Frontal cortex (tissue), 4 donors: ENCODE measurements around the gene SPAG4. TPM values are rescaled to one million over a fixed set of nuclear protein-coding genes. Genes with fewer than 3 reads are reported as not detected.

ENCODE experiments used
- DNase-seq, 2 donors: peaks; one replicate each; pipeline ENCODE4 v3.0.0; 2012; ENCODE audit warnings: low spot score in 2 of 2
- FAIRE-seq: peaks from 2 replicates; lab custom pipeline; 2012; peaks lifted over from hg19 to GRCh38; lab: Jason Lieb, UNC
- total RNA-seq: library from RNA; depleted of rRNA; stranded (reverse); fragments of >200 nt; gene quantifications from one replicate; pipeline ENCODE4 v1.2.3, GENCODE V29; 2014
- donor health status: control.
- donor health status: control.
- donor health status: control.

Gene SPAG4
- total RNA-seq, 1 donor from 2014 or later = 0.82 TPM

DNA sequence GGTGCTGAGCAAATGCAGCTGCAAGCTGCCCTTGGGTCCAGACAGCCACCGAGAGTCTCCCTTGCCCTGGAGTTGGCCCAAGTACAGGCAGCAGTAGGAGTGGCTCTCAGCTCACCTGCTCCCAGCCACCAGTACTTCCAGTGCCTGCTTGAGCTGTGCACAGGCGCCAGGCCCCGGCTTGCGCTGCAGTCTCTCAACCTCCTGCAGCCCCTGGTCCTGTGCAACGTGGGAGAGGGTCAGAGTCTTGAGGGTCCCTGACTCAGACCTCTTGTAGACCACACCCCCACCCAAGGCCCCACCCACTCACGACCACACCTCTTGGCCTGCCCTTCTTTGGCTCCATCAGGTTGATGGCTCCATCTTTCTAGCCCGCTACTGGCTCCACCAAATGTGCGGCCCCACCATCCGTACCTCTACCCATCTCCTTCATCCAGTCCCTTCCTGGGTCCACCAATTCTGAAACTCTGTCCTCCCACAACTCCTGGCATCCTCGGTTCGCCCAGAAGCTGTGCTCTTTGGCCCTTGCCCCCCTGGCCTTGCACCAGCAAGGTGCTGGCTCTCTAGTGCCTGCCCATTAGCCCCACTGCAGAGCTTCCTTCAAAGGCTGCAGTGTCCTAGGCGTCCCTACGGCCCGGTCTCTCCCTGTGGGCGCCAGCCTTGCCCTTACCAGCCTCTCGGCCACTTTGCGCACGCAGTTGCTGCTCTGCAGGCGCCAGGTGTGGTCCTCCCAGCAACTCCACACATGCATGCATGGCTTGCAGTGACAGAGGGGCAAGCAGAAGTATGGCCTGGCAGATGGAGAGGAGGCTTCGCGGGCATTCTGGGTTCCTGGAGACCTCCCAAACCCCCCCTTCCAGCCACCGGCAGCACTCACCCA lies 16.5 kb upstream of the SPAG4 start:
- FAIRE-seq = no peak
- no peak for DNase-seq

- DNase-seq (no peak), FAIRE-seq (no peak)
Measured at GRCh38 chr20:35599776-35600120, 15.9 kb upstream of the SPAG4 start.

DNA sequence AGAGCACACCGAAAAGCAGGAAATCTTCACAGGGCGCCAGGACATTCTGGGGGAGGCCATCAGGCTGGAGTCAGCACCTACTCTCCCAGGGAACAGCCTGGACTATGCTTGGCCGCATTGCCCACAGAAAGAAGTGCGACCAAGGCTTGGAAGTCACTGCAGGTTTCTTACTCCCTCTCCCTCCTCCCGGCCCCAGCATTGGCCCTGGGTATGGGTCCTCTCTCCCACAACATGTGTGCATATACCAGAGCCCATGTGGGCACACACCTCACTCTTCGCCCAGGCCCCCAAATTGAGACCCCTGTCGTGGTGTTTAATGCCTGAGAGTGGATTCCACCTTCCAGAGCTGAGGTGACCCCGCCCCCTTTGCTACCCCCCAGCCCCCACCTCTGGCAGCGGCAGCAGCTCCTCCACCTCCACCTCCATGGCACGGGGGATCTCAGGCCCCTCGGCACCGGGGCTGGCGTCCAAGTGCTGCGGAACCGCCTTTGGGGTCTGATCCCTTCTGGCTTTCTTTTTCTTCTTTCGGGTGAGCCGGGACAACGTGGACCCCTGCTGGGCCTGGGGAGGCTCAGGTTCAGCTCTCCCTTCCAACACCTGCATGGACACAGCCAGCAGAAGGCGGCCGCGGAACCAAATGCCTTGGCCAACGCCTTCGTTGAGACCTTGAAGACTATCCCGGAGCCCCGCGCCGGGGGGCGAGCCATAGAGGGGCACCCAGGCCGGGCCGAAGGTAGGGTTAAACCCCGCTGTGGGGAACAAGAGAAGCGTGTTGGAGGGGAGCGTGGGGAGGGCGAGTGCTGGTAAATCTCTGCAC lies 15.2 kb upstream of the SPAG4 start:
- FAIRE-seq (no peak), DNase-seq (no peak)

DNA sequence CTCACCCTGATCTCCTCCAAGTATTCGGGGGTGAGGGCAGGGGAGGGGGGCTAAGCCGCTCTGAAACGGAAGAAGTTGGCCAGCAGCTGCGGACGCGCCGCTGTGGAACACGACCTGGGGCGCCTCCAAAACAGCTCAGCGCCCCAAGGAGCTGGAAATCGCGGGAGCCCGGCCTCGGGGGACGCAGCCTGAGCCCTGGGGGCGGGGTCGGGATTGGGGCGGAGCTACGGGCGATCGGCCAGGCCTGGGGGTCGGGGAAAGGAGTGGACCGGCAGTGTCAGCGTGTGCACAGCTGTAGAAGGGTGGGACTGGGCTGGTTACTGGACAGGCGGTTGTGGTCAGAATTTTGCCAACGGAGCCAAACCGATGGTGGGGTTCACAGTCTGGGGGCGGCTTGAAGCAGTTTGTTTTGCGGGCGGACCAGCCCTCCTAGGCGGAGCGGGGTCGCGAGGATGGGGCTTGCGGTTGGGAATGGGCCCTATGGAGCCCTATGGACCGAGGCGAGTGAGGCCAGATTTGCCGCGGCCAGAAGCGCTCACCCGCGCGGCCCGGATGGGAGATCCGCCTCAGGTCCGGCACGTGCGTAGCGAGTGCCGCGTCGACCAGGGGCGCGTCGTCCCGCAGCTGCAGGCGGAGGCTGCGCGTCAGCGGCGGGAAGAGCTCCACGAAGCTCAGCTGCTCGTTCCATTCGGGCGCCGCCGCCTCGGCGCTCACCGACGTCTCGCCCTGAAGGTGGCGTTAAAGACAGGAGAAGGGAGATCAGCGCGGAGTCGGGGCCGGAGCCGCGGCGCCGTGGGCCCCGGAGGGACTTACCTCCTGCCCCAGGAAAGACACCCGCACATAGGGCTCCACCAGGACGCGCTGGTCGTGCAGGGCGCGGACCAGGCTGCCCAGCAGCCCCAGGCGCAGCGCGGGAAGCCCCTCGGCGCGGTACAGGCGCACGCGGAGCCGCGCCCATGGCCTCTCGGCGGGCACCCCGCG lies 14.3 kb upstream of the SPAG4 start:
- DNase-seq (peak; percentile 72 to 85), FAIRE-seq (no peak)

DNA sequence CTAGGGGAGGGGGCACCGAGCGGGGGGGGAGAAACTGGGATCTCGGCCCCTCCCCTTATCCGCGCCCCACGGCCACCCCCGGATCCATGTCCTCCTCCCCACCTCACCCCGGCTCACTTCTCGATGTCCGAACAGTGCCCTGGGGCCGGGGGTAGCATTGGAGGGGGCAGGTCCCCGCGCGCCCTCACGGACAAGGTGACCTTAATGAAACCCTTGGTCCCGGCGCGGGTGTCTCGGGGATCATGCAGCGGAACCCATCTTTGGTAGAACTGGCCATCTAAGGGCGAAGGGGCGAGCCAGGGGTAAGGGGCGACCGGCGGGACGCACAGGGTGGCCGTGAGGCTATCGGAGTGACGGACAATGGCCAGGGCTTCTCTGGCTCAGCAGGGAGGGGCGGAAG lies 13.6 kb upstream of the SPAG4 start:
- FAIRE-seq (no peak), DNase-seq (no peak)

- FAIRE-seq (no peak), DNase-seq (no peak)
Measured at GRCh38 chr20:35602851-35603495, 12.7 kb upstream of the SPAG4 start.

GRCh38 chr20:35603695-35604448 lies 11.8 kb upstream of the SPAG4 start:
- no peak for DNase-seq
- no peak for FAIRE-seq

GRCh38 chr20:35604449-35604747 lies 11.2 kb upstream of the SPAG4 start:
- FAIRE-seq (no peak), DNase-seq (no peak)

DNA sequence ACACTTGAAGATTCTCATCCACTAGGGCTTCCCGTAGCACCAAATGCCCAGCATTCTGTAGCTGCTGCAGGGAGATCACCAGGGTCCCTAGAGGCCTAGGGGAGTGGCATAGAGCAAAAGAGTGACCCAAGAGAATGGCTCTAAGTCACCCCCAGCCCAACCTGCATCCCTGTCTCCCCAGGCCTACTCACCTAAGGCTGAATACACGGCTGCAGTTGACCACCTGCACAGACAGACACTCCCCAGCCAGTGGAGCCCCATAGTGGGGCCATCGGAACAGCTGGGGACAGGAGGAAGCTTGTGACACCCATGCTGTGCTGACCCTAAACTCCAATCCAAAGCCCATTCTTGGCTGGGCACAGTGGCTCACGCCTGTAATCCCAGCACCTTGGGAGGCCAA lies 9.5 kb upstream of the SPAG4 start:
- no peak for FAIRE-seq
- no peak for DNase-seq

DNA sequence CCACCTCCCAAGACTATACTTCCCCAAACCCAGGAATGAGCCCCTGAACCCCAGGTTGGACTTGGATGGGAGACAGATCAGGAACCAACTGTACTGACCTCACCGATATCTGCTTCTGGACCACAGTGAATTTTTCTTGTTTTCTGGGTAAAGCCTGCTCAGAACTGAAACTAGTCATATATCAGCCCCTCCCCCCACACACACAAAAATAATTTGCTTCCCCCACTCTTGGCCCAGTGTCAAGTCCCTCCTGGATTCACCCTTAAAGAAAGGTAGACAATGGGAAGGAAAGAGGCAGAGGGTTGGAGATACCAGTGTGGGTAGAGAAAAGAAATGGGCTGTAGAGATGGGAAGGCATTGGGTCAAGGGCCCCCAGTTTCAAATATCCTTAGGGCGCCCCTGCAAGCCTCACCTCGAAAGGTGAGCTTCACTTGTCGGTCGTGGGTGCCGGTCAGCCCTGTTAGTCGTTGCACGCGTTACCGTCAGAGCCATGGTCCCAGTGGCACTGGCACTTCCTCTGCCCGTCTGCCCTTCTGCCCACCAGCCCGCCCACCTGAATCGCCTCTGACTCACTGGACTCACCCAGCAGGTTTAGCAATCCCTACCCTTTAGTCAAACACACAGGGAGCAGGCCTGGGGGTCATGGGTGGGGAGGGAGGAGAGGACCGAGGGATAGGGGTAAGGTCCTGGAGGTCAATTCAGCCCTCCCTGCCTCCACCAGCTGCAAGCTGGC lies 8.5 kb upstream of the SPAG4 start:
- no peak for FAIRE-seq
- no peak for DNase-seq

DNA sequence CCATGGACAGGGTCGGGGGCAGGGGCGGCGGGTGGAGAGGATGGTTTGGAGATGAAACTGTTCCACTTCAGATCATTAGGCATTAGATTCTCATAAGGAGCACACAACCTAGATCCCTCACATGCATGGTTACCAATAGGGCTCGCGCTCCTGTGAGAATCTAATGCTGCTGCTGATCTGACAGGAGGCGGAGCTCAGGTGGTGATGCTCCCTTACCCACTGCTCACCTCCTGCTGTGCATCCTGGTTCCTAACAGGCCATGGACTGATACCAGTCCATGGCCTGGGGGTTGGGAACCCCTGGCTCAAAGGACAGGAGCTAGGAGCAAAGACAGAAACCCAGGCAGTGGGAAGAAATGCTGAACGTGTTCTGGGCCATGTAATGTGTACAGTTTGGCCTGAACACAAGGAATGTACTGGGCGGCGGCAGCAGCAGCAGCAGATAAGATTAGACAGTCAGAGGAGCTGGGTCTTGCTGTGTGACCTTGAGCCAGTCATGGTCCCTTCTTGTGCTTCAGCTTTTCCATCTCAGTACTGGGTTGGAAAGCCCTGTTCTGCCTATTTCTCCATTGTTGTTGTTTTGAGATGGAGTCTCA lies 4.7 kb upstream of the SPAG4 start:
- FAIRE-seq = no peak

DNA sequence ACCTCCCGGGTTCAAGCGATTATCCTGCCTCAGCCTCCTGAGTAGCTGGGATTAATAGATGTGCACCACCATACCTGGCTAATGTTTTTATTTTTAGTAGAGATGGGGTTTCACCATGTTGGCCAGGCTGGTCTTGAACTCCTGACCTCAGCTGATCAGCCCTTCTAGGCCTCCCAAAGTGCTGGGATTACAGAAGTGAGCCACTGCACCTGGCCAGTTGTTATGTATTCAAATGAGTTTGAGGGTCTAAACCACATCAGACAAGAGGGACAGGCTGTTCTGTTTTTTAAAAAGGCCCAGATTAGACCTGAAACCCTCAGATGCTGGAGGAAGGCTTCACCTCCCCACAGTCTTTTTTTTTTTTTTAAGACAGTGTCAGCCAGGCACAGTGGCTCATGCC lies 4.1 kb upstream of the SPAG4 start:
- FAIRE-seq (no peak), DNase-seq (no peak)

More for the DNA sequence above, 4.7 kb upstream of the SPAG4 start:
- DNase-seq = no peak

GRCh38 chr20:35616465-35617396 lies 1.1 kb downstream of the SPAG4 start:
- no peak for FAIRE-seq

GRCh38 chr20:35617397-35618262 lies 2.0 kb downstream of the SPAG4 start:
- DNase-seq = peak; percentile 50 to 59

More at GRCh38 chr20:35616465-35617396, 1.1 kb downstream of the SPAG4 start:
- DNase-seq = peak; percentile 60 to 64

GRCh38 chr20:35618263-35619131 lies 2.9 kb downstream of the SPAG4 start:
- FAIRE-seq (no peak), DNase-seq (peak in 1 of 2 donors; percentile 46)

More at GRCh38 chr20:35617397-35618262, 2.0 kb downstream of the SPAG4 start:
- FAIRE-seq = no peak
